GM21390 (cell line): ENCODE measurements around the gene POFUT2.

Source experiments
- ATAC-seq: cut with Tn5 transposase; IDR thresholded peaks from one replicate; pipeline ENCODE4 v1.9.1; 2021; ENCODE audit not compliant: unreplicated experiment

Gene POFUT2

GRCh38 chr21:45226540-45227326, 61.0 kb downstream of the POFUT2 start:
- ATAC-seq, result no peak

- no peak for ATAC-seq
Observed at GRCh38 chr21:45225741-45226327, 61.9 kb downstream of the POFUT2 start.

- no peak for ATAC-seq
Observed at GRCh38 chr21:45225041-45225740, 62.5 kb downstream of the POFUT2 start.

- ATAC-seq, result no peak
Observed at GRCh38 chr21:45224189-45224938, 63.3 kb downstream of the POFUT2 start.

GRCh38 chr21:45223236-45224185, 64.2 kb downstream of the POFUT2 start:
- no peak for ATAC-seq

GRCh38 chr21:45222001-45222400, 65.7 kb downstream of the POFUT2 start:
- no peak for ATAC-seq

- no peak for ATAC-seq
Observed at GRCh38 chr21:45220714-45221490, 66.8 kb downstream of the POFUT2 start.

- no peak for ATAC-seq
Observed at GRCh38 chr21:45220071-45220481, 67.6 kb downstream of the POFUT2 start.

GRCh38 chr21:45219517-45219916, 68.2 kb downstream of the POFUT2 start:
- no peak for ATAC-seq

GRCh38 chr21:45217010-45217409, 70.7 kb downstream of the POFUT2 start:
- ATAC-seq, result no peak

GRCh38 chr21:45215213-45215612, 72.5 kb downstream of the POFUT2 start:
- ATAC-seq, result no peak
